C1 segment of cervical spinal cord (tissue), 14 donors: ENCODE data around the gene SEMA4D.
A peak's percentile ranks its signal among the peaks of the same experiment; 100 is the strongest.

Experiments used
- DNase-seq, 14 donors: peaks; one replicate each; lab custom pipeline; 2025; lab: John Stamatoyannopoulos, UW

Gene SEMA4D

DNA sequence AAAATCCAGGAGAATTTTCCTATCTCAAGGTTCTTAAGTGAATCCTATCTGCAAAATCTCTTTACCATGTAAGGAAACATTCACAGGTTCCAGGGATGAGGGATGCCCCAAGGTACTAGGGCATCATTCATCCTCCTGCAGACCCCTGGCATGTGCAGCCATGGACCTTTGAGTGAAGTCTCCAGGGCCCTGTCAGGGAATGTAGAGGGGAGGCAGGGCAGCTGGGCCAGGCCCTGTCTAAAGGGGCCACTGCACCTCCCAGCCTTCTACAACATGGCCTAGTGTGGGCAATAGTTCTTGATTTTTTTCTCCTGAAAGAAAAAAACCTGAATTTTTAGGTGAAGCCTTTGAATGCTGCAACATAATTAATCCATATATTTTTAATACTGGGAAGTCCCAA, 63.3 kb downstream of the SEMA4D start:
- no peak for DNase-seq

DNA sequence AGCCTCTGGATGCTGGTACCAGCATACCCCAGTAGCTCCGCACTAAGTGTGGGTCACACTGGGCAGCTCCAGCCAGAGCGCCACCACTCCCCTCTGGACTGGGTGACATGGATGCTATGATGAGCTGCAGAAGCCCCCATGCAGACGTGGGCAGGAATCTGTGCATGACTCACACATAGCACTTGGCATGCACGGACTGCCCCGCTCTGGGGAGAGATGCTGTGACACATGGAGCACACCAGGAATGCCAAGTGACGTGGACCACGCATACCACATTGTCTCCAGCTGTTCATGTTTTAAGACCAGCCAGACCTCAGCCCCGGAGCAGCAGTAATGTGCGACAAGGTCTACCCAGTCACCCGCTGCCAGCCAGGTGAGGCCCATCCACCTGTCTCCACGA, 64.1 kb downstream of the SEMA4D start:
- peak in 2 of 14 donors; percentile 59 to 62 for DNase-seq

DNA sequence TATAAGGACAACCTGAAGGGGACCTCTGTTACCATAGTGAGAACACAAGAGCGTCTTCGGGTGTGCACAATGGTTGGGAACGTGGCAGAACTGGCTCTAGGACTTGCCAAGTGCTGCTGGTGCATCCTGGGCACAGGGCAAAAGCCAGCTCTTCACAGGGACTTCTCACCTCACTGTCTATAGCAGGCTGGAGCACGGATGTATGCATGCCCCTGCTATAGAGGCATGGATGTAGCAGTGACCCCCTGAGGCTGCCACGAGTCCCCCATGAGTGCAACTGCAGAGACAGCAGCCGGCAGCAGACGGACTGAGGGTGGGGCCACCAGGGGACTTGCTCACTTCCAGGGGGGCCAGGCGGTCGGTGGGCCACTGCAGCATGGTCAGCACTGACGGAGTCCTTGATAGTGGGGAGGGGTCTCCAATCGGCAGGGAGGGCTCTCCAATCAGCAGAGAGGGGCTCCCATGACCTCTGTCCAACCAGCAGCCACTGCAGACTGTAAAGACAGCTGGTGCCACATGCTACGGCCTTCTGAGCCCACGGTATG, 64.9 kb downstream of the SEMA4D start:
- DNase-seq, result no peak

DNA sequence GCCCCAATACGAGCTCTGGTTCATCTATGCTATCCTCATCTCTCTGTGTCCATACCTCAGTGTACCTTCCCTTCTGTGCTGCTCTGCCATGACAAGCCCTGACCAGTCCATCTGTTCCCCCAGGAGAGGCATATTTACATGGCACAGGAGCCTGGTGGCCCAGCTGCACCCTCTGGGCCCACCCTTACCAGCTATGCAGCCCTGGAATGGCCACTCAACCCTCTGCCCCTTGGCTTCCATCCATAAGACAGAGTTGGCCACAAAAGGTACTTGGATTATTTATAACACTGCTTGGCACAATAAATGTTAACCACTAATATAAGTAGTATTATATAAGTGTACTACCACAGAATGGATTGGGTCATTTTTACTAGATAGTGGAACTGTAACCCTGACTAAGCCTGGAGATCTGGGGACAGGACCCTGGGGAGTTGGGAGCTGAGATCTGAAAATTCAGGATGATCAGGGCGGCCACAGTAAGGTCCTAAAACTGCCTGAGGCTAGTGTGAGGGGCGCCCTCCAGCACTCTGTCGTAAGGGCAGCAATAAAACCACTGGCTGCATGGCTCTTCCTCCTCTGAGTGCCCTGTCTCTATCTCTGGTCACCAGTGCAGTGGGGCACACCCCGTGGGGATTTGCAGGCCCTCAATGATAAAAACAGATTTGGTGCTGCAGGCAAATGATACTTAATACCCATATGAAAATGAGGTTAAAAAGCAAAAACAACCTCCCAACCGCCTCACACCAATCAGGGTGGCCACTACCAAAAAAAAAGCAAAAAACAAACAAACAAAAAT, 65.8 kb downstream of the SEMA4D start:
- DNase-seq, result no peak

DNA sequence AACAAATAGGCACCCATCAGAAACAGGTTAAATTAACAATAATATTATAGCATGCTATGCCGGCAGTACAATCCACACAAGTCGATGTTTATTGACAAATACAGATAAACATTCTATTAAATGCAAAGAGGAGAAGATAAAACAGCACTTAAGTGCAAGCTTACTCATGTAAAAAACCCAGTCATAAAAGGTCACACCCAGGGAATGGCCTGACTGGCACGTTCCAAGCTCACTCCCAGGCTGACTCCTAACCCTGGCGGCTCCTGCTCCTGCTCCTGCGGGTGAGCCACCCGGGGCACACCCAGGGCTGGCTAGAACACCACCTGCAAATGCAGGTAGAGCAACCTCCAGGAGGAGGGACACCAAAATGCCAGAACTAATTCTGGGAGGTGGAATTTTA, 66.9 kb downstream of the SEMA4D start:
- no peak for DNase-seq

DNA sequence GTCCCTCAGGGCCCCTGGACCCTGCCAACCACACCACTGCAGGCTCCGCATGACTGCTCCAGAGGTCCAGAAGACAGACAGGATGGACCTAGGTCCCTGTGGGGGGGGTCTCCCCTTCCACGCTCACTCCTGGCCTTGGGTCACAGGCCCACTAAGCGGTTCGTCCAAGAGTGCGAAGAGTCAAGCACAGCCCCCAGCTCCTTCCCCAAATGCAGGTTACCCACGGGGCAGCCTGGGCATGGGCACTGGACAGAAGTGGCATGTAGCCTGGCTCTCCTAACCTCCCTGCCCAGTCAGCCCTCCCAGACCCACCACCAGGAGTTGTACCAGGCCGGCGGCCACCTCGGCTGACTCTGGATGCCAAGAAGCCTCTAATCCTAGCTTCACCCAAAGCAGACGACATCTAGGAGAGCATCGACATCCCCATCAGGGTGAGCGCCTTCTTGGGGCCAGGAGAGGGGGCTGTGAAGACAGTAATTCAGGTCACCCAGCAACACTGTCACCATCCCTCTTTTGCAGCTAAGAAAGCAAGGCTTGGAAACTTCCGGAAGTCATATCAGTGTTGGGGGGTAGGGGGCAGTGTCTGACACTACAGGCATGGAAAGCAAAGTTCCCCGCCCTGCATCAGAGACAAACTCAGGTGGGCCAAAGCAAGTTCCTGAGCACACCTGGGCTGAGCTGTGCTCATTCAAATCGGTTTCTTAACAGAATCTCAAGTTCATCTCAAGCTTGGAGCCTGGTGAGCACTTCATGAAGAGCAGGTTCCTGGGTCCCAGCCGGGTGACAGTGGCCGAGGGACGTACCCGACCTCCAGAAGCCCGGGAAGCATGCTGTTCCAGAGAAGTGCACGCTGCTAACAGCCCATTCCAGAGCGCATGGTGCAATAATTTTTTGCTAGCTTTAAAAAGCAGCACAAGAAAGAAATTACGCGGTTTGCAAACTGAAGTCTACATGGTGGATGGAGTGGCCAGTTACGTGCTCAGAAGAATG, 68.7 kb downstream of the SEMA4D start:
- no peak for DNase-seq

DNA sequence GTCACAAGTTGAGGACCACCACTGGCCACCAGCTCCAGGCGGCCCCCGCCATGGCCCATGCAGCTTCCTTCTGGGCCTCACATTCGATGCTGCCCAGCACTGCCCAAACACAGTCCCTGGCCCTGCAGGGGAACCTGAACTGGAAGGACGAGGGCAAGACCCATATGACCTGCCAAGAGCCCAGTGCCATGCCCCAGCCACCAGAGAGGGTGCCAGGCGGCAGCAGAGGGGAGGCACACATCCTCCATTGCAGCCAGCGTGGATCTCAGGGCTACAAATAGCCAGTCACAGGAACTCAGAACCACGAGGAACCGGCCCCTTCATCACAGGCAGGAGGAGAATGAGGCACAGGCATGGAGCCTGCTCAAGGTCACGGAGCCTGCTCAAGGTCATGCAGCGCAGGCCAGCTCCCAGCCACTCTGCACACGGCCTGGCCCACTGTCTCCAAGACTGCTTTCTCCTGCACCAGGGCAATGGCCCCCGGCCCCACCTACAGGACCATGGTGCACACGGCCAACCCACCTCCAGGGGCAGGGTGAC, 69.6 kb downstream of the SEMA4D start:
- no peak for DNase-seq

DNA sequence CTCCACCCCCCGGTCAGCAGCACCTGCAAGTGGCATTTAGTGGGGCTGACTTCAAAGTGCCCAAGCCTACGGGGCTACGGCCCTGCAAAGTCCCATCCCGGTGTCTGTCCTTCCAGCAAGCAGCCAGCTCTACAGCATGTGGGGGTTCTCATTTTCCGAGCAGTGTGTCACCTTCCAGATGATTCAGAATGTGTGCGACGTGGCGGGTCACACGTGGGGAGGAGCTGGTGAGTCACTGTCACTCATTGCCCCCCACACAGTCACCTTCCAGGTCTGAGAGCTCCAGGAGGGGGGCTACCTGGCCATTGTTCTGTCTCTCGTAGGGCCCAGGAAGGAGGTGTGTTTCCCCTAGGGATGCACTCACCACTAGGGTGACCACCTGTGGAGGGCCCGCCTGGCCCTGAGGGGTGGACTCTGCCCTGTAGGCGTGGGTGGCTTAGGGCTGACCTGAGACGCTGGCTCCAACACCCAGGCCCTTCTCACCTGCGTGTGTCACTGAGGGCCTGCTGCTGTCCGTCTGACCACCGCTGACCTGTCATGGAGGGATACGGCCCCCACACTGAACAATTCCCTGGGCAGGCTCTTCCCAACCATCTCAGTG, 70.2 kb downstream of the SEMA4D start:
- no peak for DNase-seq

DNA sequence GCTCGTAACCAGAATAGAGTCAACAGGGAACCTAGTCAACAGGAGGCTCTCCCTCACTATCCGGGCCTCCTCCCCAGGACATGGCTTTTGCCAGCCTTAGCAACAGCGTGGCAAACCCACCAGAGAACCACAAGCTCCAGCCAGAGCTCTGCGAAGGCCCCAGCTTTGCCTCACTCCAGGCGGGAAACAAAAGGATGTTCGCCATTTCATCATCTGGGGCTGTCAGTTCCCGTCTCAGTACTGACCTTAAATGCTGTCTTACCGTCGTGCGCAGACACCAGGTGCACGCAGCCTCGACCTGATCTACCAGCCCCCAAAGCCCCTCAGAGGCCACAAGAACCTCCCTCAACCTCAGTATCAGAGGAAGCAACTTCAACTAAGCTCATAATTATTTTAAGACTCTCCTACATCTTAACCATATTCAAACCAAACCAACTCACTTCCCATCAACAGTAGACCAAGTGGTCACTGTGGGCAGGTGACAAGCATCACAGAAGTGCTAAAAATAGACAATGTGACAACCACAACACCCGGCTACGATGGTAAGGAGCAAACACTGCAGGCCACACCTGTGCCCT, 71.4 kb downstream of the SEMA4D start:
- DNase-seq, result no peak

DNA sequence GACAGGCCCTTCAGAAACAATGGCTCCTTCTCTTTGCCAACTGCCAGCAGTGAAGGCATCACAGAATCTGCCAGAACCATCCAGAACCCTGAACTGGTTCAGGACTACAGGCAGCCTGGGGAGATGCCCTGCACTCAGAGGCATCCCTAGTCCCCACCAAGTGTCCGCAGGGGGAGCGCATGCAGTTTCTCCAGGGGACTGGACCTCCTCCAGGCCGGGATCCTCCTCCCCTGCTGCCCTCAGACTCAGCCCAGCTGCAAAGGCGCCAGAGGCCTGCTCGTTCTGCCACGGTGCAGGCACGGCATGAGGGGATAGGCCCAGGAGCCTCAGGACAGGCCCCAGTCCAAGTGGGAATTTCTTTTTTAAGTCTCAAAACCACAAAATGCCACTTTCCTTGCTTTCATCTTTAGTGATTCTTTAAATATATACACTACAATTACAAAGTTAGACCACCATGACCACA, 72.0 kb downstream of the SEMA4D start:
- DNase-seq, result peak in 11 of 14 donors; percentile 29 to 81 (median 65)

DNA sequence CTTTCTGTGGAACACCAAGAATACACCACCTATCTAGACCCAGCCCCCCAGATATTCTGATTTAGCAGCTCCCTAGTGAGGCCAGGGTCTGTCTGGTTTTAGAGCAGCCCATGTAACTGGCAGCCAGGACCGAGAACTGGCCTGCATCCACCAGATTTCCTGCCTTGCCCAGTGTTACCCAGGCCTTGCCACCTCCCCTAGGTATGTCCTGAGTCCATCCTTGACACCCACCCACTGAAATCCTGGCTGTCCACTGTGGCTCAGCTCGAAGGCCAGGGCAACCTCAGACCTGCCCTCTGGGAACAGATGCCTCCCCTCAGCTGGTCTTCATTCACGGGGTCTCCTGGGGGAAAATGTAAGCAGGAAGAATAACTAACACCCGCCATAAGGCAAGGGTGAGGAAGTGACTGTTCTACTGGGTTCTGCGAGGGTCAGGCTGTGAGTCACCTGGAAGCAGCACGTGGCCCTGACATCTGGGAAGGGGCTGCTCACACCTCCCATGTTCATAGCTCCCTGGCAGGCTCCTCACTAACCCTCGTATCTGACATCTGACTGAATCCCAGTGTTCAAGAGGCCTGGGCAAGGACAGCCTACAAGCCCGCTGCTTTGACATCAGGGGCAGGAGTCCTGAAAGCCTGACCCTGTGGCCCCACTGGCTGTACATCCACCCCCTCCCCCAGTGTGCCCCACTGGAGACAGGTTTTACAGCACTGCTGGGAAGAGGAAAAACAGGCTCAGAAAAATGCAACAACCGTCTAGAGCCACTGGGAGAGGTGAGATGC, 72.7 kb downstream of the SEMA4D start:
- DNase-seq, result no peak

DNA sequence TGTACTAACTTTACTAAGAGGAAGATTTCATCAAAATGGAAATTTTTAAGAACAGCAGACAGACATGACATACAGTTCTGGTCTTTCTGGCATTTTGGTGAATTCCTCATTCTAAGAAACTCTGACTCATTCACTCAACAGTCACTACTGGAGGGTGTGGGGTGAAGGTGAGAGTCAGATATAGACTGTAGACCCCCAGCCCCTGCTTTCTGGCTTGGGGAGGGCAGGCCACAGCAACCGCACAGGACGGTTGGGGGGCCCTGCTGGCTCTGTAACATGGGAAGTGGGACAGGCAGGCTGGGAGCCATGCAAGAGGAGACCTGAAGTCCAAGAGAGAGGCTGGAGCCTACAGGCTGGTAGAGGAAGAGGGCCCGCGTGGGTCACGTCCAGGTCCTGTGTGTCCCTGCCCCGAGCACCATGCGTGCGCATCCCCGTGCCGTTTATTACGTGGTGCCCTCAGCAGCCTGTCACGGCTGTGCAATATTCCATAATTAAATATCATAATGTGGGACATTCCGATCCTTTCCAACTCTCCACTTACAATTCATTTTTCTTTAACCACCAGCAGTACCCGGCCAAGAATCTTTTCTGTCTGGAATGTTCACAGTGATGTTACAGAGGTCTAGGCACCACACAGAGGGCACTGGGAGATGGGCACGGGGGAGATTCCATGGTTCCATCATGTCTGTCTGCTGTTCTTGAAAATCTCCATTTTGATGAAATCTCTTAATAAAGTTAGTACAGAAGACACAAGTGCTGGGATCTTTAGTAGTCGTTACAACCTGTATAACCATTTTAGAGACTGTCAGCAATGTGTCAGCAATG, 75.5 kb downstream of the SEMA4D start:
- no peak for DNase-seq

DNA sequence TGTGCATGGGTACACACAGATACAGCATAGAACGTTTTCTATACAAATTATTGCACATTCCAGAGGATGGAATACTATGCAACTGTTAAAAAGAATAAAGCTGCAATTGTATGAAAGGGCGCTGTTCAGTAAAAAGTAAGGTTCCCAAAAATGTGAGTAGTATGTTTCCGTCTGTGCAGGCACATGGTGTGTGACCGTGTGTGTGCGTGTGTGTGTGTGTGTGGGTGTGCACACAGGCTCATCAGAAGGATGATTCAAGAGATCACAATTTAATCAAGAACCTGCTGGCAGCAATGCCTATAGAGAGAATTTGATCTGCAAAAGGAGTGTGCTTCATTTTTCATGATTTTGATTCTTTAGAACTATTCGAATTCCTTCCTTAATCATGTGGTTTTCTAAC, 76.3 kb downstream of the SEMA4D start:
- DNase-seq, result no peak

DNA sequence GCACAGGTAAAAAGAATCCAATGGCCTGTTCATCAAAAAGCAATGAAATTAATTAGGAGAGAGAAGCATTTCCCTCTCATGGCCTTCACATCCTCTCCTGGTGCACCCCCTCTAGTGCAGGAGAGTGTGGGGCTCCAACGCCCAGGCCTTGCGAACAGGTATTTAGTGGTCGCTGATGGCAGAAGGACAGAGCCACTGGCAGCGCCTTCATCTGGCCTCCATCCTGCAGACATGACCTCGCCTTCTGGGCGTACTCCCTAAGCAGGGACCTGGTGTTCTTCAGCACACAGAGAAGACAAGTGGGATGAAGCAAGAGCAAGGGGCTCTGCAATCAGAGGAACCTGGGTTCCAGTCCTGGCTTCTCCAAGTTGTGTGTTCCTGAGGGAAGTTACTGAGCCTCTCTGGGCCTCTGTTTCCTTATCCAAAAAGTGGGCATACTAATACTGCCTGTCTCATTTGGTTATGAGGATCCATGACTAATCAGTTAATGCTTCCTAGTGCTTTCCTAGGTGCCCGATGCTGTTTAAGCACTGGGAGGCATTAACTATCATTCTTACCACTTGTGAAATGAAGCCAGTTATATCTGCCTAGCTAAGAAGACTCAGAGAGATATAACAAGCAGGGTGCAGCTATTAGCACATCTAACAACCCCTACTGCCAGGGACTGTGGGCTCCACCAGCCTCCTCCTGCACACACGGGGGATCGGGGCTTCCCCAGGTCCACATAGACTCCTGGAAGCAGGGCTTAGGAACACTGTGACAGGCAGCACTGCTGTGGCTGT, 77.3 kb downstream of the SEMA4D start:
- DNase-seq, result no peak

DNA sequence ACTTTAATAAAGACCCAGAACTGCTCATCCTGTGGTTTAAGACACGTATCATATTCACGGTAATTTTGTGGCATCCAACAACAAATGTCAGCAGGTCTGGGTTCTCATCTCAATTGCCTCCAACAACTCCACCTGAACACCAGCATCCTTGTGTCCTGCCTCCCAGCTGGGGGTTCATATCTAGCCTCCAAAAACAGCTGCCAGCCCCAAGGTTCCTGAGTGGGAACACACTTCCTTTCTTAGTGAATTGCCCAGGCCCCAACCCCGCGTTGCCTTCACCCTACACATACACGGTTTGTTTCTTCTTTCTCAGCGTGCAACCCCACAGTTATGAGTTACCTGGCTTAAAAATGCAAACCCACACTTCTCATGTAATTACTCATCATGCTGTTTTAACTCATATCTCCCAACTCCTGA, 77.9 kb downstream of the SEMA4D start:
- no peak for DNase-seq

DNA sequence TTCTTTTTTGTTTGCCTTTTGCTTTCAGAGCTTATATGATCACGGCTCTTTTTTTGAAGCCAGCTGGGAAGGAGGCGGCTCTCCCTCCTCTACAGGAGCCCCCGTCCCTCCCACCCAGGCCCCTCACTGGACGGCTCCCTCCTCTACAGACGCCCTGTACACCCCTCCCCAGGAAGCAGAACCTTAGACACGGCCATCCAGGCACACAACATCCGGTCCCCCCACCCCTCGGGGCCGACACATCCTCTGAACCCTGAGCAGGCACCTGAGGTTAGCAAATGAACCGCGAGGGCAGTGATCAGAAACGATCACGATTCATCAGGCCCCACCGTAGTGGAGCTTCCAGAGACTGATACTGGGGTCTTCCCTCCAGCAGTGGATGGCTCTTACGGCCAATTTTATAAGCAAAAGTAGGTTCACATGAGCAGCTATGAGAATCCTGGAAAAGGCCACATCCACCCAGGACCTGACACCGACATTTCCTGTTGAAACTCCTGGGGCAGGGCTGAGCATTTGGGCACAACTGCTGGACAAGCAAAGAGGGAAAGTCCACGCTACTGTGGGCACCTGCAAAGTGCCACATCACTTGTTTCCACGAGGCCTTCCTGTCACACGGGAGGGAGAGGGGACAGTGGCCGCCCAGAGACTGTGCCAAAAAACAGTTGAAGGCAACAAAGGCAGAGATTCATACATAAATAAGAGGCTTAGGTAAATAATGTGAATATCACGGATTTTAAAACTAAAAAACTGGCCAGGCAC, 78.9 kb downstream of the SEMA4D start:
- no peak for DNase-seq

DNA sequence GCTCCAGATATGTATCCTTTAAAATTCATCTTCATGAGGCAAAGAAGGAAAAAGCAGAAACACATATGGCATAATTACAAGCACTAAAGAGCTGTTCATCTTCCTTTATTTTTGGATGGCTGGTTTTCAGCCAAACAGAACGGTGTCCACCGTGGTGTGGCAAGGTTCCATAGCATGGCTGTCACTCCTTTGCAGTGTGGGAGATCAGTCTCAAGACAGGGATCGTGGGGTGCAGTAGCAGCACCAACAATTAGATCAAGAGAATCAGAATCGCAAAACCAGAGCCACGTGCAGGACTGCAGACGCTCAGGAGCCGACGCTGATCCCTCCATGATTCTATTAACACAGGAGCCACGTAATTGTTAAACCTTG, 79.5 kb downstream of the SEMA4D start:
- DNase-seq, result no peak
